Measurements from ENCODE around the gene FFAR3.

FFAR3 gene

GRCh38 chr19:35357867-35358573 lies at the start of gene FFAR3:
TSS of gene FFAR3 (plus strand) at chr19:35358460. CDS start at chr19:35358891, 431 bp downstream.
- DNase-seq (ENCODE audit: low read depth in 3 of 3) = no peak

- no peak for DNase-seq (ENCODE audit: low read depth in 3 of 3)
Observed at GRCh38 chr19:35308910-35309309, 49.4 kb upstream of the FFAR3 start.

GRCh38 chr19:35309481-35310279 lies 48.6 kb upstream of the FFAR3 start:
- no peak for DNase-seq (ENCODE audit: low read depth in 3 of 3)

- DNase-seq (ENCODE audit: low read depth in 3 of 3) = no peak
Observed at GRCh38 chr19:35310331-35310730, 47.9 kb upstream of the FFAR3 start.

- no peak for DNase-seq (ENCODE audit: low read depth in 3 of 3)
Observed at GRCh38 chr19:35310811-35311465, 47.3 kb upstream of the FFAR3 start.

GRCh38 chr19:35311901-35312665 lies 46.2 kb upstream of the FFAR3 start:
- DNase-seq (ENCODE audit: low read depth in 3 of 3) = no peak

GRCh38 chr19:35313587-35313986 lies 44.7 kb upstream of the FFAR3 start:
- no peak for DNase-seq (ENCODE audit: low read depth in 3 of 3)

- no peak for DNase-seq (ENCODE audit: low read depth in 3 of 3)
Observed at GRCh38 chr19:35314031-35314430, 44.2 kb upstream of the FFAR3 start.

- DNase-seq (ENCODE audit: low read depth in 3 of 3) = no peak
Observed at GRCh38 chr19:35314858-35315470, 43.3 kb upstream of the FFAR3 start.

GRCh38 chr19:35315883-35316282 lies 42.4 kb upstream of the FFAR3 start:
- no peak for DNase-seq (ENCODE audit: low read depth in 3 of 3)

- DNase-seq (ENCODE audit: low read depth in 3 of 3) = no peak
Observed at GRCh38 chr19:35316560-35316959, 41.7 kb upstream of the FFAR3 start.

- DNase-seq (ENCODE audit: low read depth in 3 of 3) = no peak
Observed at GRCh38 chr19:35317464-35318043, 40.7 kb upstream of the FFAR3 start.

- DNase-seq (ENCODE audit: low read depth in 3 of 3) = no peak
Observed at GRCh38 chr19:35318679-35319448, 39.4 kb upstream of the FFAR3 start.

GRCh38 chr19:35320065-35320713 lies 38.1 kb upstream of the FFAR3 start:
- DNase-seq (ENCODE audit: low read depth in 3 of 3) = no peak

GRCh38 chr19:35321291-35321690 lies 37.0 kb upstream of the FFAR3 start:
- no peak for DNase-seq (ENCODE audit: low read depth in 3 of 3)

- no peak for DNase-seq (ENCODE audit: low read depth in 3 of 3)
Observed at GRCh38 chr19:35322014-35322413, 36.2 kb upstream of the FFAR3 start.

- no peak for DNase-seq (ENCODE audit: low read depth in 3 of 3)
Observed at GRCh38 chr19:35327642-35328041, 30.6 kb upstream of the FFAR3 start.

- no peak for DNase-seq (ENCODE audit: low read depth in 3 of 3)
Observed at GRCh38 chr19:35328851-35329285, 29.4 kb upstream of the FFAR3 start, which contains the start of gene CD22. TSS of gene CD22 (plus strand) at chr19:35329187. CDS start at chr19:35332041, 2,854 bp downstream.

- DNase-seq (ENCODE audit: low read depth in 3 of 3) = no peak
Observed at GRCh38 chr19:35329323-35329722, 28.9 kb upstream of the FFAR3 start.

- no peak for DNase-seq (ENCODE audit: low read depth in 3 of 3)
Observed at GRCh38 chr19:35330475-35330874, 27.8 kb upstream of the FFAR3 start.

Measured in stimulated activated CD4-positive, alpha-beta T cell treated with anti-CD3 and anti-CD28 coated beads, TNF-alpha, amount 100 ng/mL, for 24 hours (primary cell).